BLaER1 treated with 17β-estradiol and CSF1 and Interleukin-3, amounts not matched to agents 10 nM and 100 nM (cell line): ENCODE results near the gene IGLON5.

Experiments
- H3K27ac ChIP-seq, 11 experiments: shearing (Covaris generic); formaldehyde crosslinking; 2 replicates each; pipeline ENCODE4 v1.8.1; 2022
- H3K27me3 ChIP-seq, 11 experiments: shearing (Covaris generic); formaldehyde crosslinking; 2 replicates each; pipeline ENCODE4 v1.8.1; 2022
- H3K36me3 ChIP-seq, 11 experiments: shearing (Covaris generic); formaldehyde crosslinking; 2 replicates each; pipeline ENCODE4 v1.8.1; 2022
- H3K4me1 ChIP-seq, 10 experiments: shearing (Covaris generic); formaldehyde crosslinking; 2 replicates each; pipeline ENCODE4 v1.8.1; 2022
- H3K4me2 ChIP-seq, 11 experiments: shearing (Covaris generic); formaldehyde crosslinking; 2 replicates each; pipeline ENCODE4 v1.8.1; 2022
- H3K4me3 ChIP-seq, 10 experiments: shearing (Covaris generic); formaldehyde crosslinking; 2 replicates each; pipeline ENCODE4 v1.8.1; 2022
- H3K9ac ChIP-seq, 11 experiments: shearing (Covaris generic); formaldehyde crosslinking; 2 replicates each; pipeline ENCODE4 v1.8.1; 2022
- H3K9me3 ChIP-seq, 11 experiments: shearing (Covaris generic); formaldehyde crosslinking; replicated peaks in 1 of 11; 2 replicates each; pipeline ENCODE4 v1.8.1; 2022
- H4K20me1 ChIP-seq, 11 experiments: shearing (Covaris generic); formaldehyde crosslinking; 2 replicates each; pipeline ENCODE4 v1.8.1; 2022
- Cebpa-rat ChIP-seq, 11 experiments: shearing (Covaris generic); IDR thresholded peaks; 2 replicates each; pipeline ENCODE4 v1.8.1; 2022

The IGLON5 gene

DNA sequence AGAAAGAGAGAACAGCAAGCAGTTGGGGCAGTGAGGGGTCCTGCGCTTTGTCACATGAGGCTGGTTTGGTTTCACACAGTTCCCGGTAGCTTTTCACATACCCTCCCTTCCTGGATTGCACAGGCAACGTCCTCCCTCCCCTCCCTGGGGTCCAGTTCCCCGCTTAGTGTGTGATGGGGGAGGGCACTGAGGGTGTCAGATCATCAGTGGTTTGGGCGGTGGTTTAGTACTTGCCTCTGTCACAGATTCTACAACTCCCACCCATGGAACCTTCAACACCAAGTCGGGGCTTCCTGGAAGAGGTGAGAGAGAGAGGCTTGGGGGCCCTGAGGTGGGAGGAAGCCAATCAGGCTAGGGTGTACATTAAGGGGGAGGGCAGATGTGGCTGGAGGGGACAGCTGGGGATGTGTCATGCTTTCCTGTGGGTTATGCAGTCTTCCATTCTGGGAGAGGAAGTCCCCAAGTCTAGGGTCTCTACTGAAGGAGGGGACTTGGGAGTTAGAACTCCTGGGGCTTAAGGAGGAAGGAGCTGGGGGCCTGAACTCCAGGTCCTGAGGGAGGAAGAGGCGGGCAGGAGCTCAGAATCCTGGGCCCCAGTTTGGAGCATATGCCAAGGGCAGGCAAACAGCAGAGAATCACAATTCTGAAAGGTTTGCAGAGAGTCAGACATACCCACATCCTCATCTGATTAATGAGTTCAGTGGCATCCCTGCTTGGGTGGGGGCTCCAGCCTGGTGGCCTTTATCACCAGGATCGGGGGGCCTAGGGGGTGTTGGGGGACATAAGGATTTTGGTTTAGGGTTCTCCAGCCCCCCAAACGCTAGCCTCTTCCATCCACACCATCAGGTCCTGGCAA is 61.4 kb downstream of the IGLON5 start, which contains the start of gene NKG7:
Gene NKG7, minus strand, starts transcription at position 6 of the 856 bp plus-strand sequence. CDS start 119 bp downstream, outside the sequence.
- peak within 1 kb of the TSS; percentile 78 to 100 (median 99) for H3K4me2 ChIP-seq
- 0 out of 22 replicates have a peak, but pooled peaks cover 0 to 5% (median 0%) of the 10 kb centered on the region in 11 experiments for H3K9me3 ChIP-seq
- H3K9ac ChIP-seq, result peak within 1 kb of the TSS; percentile 67 to 96 (median 93)
- H3K4me1 ChIP-seq, result peaks cover 83 to 96% (median 93%) of the 10 kb centered on the region in 10 experiments
- peak within 1 kb of the TSS; percentile 39 to 100 (median 98); a peak in 21 of 22 replicates for H3K27ac ChIP-seq
- peak within 1 kb of the TSS; percentile 16 to 87 (median 66); a peak in 19 of 20 replicates for H3K4me3 ChIP-seq
- 0 out of 22 replicates have a peak, but pooled peaks cover 0 to 5% (median 0%) of the 10 kb centered on the region in 11 experiments for H3K36me3 ChIP-seq
- H3K27me3 ChIP-seq, result no peaks in the 10 kb centered on the region
- H4K20me1 ChIP-seq, result no peaks in the 10 kb centered on the region
- peak in 8 of 11 experiments; percentile 47 to 96 (median 73); a peak in 10 of 22 replicates for TF ChIP-seq Cebpa-rat (IDR thresholded peaks at IDR 0.05)

DNA sequence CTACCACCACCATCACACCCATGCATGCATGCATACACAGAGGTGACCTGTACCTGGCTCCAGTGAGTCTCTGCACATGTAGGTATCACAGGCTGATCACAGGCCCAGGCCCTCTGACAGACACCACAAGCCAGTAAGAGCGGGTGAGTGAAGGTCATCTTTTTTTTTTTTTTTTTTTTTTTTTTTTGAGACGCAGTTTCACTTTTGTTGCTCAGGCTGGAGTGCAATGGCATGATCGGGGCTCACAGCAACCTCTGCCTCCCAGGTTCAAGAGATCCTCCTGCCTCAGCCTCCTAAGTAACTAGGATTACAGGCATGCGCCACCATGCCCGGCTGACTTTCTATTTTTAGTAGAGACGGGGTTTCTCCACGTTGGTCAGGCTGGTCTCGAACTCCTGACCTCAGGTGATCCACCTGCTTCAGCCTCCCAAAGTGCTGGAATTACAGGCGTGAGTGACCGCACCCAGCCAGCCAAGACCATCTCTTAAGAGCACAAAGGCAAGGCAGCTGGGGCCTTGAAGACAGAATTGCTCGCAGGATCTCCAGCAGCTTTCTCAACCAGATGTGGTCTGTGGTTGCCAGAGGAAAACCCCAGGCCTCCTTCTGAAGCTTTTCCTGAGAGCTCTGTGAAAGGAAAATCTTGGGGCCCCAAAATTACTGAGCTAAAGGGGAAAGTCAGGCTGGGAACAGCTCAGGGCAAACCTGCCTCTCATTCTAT is 64.2 kb downstream of the IGLON5 start:
- H3K4me2 ChIP-seq, result peak overlapping the region; percentile 62 to 100 (median 98)

GRCh38 chr19:51377422-51377821 is 66.0 kb downstream of the IGLON5 start:
- Histone ChIP-seq H3K27me3 (no peaks in the 10 kb centered on the region), H3K27ac (peak overlapping the region in 5 of 11 experiments; percentile 26 to 98 (median 37); a peak in 6 of 22 replicates), H3K9me3 (peaks cover 6 to 18% (median 12%) of the 10 kb centered on the region in 11 experiments; a peak in 21 of 22 replicates), H4K20me1 (no peaks in the 10 kb centered on the region), H3K4me3 (no peak overlapping the region), H3K4me2 (peak overlapping the region in 5 of 11 experiments; percentile 0 to 98 (median 37); a peak in 9 of 22 replicates), H3K9ac (no peak overlapping the region), H3K4me1 (peaks cover 41 to 78% (median 72%) of the 10 kb centered on the region in 10 experiments), H3K36me3 (no peaks in the 10 kb centered on the region; a peak in 1 of 22 replicates)
- TF ChIP-seq Cebpa-rat (IDR thresholded peaks at IDR 0.05), result no peak

More for the DNA sequence above, 64.2 kb downstream of the IGLON5 start:
- Histone ChIP-seq H3K9ac (peak overlapping the region in 10 of 11 experiments; percentile 6 to 73 (median 63); a peak in 18 of 22 replicates), H3K27ac (peak overlapping the region in 10 of 11 experiments; percentile 41 to 100 (median 98); a peak in 19 of 22 replicates), H3K36me3 (no peaks in the 10 kb centered on the region), H3K4me1 (peaks cover 59 to 91% (median 86%) of the 10 kb centered on the region in 10 experiments), H3K27me3 (no peaks in the 10 kb centered on the region), H3K9me3 (peaks cover 0 to 5% (median 0%) of the 10 kb centered on the region in 11 experiments; a peak in 3 of 22 replicates), H4K20me1 (no peaks in the 10 kb centered on the region), H3K4me3 (peak overlapping the region in 3 of 10 experiments; percentile 3 to 26 (median 18); a peak in 2 of 20 replicates)
- TF ChIP-seq Cebpa-rat (IDR thresholded peaks at IDR 0.05), result peak in 8 of 11 experiments; percentile 32 to 86 (median 63); a peak in 12 of 22 replicates

GRCh38 chr19:51380379-51380778 is 68.9 kb downstream of the IGLON5 start:
- H3K36me3 ChIP-seq, result no peaks in the 10 kb centered on the region; a peak in 1 of 22 replicates
- H3K27ac ChIP-seq, result peak overlapping the region in 8 of 11 experiments; percentile 39 to 63 (median 48); a peak in 13 of 22 replicates
- H4K20me1 ChIP-seq, result no peaks in the 10 kb centered on the region
- H3K4me3 ChIP-seq, result no peak overlapping the region
- no peak overlapping the region; a peak in 1 of 22 replicates for H3K9ac ChIP-seq
- H3K9me3 ChIP-seq, result peaks cover 6 to 14% (median 12%) of the 10 kb centered on the region in 11 experiments; a peak in 21 of 22 replicates
- H3K4me2 ChIP-seq, result peak overlapping the region in 10 of 11 experiments; percentile 18 to 82 (median 72); a peak in 20 of 22 replicates
- no peaks in the 10 kb centered on the region for H3K27me3 ChIP-seq
- H3K4me1 ChIP-seq, result peaks cover 13 to 51% (median 44%) of the 10 kb centered on the region in 10 experiments
- no peak for TF ChIP-seq Cebpa-rat (IDR thresholded peaks at IDR 0.05)
